ENCODE measurements around the gene FGFR2.

DNA sequence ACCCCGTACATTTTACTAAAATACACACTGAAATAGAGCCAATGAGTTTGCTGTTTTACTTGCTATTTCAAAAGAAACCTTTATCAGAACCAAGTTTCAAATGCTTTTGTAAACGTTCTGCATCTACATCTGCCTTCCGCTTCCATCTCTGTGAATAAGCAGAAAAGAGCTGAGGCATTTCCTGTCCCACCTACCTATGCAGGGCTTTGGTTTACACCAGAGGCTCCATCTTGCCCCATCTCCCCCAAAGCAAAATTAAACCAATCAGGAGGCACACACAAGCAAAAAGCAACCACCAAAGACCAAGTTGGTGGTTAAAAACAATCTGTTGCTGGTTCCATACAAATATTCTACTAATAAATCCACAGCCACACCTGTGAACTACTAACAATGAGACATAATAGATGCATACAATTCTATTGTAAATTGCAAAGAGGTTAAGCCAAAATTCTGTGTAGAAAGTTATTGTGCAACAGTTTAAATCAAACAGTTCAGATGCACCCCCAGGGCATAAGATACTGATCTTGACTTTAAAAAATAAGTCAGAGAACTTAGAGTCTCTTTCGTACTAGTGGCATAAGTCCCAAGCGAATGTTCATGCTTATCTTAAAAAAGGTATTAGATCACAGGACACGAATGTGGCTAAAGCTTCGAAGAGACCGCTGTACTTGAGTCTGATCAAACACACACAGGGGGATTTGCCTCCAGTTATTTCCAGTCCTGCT is 83.9 kb downstream of the FGFR2 start:
- TF ChIP-seq, protein P1, sequence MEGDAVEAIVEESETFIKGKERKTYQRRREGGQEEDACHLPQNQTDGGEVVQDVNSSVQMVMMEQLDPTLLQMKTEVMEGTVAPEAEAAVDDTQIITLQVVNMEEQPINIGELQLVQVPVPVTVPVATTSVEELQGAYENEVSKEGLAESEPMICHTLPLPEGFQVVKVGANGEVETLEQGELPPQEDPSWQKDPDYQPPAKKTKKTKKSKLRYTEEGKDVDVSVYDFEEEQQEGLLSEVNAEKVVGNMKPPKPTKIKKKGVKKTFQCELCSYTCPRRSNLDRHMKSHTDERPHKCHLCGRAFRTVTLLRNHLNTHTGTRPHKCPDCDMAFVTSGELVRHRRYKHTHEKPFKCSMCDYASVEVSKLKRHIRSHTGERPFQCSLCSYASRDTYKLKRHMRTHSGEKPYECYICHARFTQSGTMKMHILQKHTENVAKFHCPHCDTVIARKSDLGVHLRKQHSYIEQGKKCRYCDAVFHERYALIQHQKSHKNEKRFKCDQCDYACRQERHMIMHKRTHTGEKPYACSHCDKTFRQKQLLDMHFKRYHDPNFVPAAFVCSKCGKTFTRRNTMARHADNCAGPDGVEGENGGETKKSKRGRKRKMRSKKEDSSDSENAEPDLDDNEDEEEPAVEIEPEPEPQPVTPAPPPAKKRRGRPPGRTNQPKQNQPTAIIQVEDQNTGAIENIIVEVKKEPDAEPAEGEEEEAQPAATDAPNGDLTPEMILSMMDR (IDR thresholded peaks at IDR 0.05; ENCODE audit: low read depth, low read length, poor library complexity, severe bottlenecking) = no peak
- TF ChIP-seq EZH2phosphoT487 (IDR thresholded peaks at IDR 0.05; ENCODE audit: borderline replicate concordance, low read length) = no peak
